Measurements from ENCODE around the gene AGXT2.
"Not testable (repeated sequence)": the region's sequence is repeated elsewhere in the genome, so short reads cannot be mapped to it uniquely, and the experiment has no call there.

Gene AGXT2

DNA sequence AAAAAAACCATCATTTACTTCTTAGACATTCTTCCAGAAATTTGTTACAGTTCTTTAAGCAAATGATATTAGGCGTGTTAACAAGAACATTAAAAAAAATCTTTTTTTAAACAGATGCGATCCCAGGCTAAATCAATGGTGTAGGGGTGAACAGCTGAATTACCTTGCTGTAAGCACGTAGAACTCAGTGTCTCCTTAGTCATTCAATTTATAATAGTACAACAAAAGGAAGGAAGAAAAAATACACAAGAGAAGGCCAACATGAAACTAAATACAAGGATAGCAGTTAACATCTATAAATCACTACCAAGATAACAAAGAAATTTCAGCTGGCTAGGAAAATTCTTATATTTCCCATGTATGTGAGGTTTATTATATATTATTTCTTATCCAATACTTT, 35.4 kb downstream of the AGXT2 start:
- no peak for DNase-seq

DNA sequence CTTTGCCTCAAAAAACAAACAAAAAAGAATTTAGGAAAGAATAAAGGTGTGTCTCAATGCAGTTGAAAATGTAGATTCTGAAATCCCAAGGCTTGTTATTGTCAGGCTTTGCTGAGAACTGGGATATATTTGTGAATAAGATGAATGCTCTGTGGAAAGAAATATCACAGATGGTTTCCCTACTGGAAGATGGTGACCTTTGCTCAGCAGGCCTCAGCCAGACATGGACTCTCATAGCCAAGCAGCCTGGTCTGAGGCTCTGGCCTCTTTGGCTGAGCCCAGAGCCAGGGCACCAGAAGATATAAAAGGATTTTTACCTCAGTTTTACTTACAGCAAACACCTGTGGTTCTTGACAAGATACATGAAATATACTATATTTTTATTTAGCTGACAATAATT, 37.1 kb downstream of the AGXT2 start:
- DNase-seq = no peak

DNA sequence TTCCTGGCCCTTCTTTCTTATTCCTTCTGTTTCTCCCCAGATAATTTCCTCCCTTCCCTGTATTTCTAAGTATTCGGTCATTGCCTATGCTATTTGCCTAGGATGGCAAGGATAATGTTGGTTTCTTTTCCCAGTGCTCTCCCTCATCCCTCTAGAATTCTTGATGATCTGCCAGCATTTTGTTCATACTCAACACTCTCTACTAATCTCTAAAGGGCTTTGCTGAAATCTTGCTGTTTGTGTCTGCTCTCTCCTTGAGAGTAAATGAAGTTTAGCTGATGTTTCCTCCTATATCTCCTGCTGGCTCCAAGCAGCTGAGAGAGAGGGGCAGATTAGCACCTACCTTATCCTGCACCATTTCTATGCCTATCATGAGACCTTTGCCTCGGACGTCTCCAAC, 38.1 kb downstream of the AGXT2 start:
- DNase-seq = no peak

DNA sequence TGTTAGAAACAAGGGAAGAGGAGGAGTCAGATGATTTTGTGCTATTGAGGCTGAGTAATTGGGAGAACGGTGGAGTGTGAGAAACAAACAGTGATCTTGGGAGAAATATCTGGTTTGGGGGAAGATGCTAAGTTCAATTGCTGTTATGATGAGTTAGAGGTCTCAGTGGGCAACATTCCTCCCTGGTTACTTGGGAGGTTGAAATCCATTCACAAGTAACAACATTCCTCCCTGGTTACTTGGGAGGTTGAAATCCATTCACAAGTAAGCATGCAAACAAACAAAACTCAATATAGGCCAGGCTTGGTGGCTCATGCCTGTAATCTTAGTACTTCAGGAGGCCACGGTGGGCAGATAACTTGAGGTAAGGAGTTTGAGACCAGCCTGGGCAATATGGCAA, 38.7 kb downstream of the AGXT2 start:
- no peak for DNase-seq

DNA sequence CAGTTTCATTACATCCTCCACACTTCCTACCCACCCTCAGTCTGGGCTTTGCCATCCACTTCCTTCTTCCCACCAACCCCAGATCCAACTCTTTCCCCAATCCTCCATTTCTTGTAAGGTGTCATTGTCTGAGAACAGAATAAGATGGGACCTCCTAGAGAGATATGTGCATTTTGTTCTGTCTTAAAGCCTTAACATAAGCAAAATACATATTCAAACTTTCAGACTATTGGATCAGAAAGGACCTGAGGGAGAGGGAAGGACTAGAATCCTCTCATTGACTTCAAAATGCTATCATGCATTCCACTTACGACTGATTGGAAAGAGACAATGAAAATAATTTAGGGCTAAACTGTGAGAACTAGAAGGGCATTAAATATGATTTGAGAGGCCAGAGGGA, 43.0 kb downstream of the AGXT2 start:
- no peak for DNase-seq

DNA sequence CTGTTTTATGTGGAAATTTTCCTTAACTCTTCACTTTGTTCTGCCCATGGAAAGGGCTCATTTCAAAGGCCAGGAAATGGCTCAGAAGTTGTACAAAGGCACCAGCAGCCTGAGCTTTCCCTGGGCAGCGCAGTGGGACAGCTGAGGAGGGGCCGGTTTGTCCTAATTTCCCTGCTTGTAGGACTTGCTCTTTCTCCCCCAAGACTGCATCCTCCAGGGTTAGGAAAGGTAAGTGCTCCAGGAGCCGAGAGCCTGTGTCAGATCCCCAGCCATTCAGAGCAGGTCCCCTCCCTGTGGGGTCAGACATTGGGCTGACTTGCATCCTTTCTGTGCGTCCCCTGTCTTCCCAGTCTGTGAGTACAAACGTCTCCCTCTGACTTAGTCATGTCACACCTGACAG, 43.5 kb downstream of the AGXT2 start:
- DNase-seq = no peak

DNA sequence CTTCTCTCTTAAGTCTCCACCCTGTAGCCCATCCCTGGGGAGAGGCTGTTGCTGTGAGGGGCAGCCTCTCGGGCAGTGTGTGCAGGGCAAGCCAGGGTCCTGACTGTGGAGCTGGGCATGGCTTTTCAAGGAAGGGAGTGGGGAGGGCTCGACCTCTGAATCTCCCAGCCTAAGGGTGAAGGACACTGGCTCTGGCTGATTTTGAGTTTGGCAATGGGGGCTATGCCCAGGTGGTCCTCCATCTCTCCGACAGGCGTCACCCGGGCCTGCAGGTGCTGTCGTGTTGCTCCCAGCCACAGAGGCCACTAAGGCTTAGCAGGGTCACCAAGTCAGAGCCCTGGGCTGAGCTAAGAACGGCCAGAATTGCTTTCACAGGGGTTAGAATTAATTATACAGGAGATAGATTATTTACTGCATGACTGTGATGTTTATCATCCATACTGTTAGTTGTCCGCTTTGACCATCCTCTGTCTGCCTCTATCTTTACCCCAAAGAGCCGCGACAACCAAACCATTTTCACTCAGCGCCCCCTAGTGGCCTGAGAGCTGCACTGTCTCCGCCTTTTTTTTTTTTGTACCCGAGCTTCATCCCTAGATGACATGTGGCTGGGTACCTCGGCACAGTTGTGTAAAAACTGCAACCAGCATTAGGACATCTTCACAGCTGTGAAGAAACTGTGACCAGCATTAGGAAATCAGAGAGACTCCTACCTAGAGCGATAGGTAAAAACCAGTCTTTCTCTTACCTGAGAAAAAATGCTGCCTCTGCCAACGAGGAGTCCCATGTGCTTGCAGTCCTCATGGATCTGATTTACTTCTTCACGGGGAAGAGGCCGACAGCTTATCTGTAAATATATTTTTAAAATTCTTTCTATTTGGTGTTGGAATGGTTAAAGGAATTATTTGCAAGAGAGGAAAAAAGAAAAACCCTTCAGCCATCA, 44.5 kb downstream of the AGXT2 start:
- no peak for DNase-seq

DNA sequence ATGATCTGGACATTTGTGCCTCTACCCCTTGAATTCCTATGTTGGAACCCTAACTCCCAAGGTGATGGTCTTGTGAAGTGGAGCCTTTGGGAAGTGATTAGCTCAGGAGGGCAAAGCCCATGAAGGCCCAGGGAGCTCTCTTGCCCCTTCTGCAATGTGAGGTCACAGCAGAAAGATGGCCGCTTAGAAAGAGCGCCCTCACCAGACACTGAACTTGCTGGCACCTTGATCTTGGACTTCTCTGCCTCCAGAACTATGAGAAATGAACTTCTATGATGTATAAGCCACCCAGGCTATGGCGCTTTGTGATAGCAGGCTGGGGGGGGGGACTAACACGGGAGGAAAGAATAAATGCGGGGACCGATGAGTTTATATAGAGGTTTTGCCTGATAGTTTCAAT, 45.3 kb downstream of the AGXT2 start:
- DNase-seq = no peak

DNA sequence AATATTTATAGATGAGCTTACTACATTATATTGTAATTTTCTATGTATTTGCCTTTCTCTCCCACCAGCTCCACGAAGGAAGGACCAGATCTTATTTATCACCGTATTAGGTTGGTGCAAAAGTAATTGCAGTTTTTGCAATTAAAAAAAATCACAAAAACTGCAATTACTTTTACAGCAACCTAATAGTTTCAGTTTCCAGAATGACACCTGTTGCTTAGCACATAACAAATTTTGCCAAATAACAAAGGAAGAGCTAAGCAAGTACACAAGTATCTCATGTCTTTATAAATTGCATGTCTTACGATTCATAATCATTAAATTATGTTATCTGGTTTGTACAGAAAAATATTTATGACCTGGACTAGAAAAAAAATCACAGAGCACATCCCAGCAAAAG, 45.9 kb downstream of the AGXT2 start:
- DNase-seq = no peak

DNA sequence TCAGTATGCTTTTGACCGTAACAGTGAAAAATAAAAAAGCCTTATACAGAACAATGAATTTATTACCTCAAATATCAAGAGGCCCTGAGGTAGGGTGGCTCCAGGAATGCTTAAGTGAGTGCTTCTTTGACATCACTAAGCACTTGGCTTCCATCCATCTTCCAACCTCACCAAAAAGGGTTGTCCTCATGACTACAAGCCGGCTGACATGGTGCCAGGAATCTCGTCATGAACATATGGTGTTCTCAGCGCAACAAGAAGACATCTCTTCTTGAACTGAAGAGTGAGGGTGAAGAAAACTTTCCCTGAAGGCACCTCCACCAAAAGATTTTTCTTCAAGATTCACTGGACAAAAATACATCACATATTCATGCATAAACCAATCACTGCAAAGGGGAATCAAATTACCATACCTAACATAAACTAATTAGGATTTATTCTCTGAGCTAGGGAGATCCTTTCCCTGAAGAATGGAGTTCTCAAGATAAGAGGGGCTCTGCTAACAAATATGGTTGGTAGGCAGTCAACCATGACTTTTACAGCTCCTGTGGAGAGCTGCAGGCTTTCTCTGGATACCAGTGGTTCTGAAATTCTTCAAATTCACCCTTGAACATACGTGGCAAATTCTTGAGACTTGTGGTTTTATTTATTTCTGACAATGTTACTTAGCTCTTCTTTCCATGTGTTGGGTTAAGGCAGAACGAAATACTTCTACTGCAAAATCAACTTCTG, 49.5 kb downstream of the AGXT2 start:
- no peak for DNase-seq

DNA sequence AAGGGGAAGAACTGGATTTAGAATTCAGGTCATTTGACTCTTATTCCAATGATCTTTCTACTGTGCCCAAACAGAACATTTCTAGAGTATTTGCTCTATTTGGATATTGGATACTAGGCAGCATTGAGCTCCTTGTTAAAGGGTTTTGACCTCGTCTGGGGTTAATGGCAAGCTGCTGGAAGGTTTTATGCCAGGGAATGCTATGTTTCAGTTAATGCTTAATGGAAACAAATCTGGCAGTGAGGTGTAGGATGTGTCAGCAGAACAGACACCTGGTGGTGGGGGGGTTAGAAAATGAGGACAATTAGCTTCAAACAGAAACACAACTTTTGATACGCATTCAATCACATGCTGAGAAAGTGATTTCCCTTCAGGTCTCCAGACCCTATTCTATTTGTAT, 51.5 kb downstream of the AGXT2 start:
- no peak for DNase-seq

DNA sequence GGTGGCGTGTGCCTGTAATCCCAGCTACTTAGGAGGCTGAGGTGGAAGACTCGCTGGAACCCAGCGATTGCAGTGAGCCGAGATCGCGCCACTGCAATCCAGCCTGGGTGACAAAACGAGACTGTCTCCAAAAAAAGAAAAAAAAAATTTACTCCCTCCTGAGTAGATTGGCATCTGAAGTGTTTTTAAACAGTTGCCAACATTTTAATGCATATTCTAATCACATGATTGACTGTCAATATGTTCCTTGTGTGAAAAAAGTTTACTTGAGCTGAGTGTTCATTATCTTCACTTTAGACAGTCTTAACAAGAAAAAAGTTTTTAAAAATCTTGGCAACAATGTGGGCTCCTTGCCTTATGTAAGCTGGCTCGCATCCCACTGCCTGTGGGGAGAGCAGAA, 53.8 kb downstream of the AGXT2 start:
- DNase-seq = no peak

DNA sequence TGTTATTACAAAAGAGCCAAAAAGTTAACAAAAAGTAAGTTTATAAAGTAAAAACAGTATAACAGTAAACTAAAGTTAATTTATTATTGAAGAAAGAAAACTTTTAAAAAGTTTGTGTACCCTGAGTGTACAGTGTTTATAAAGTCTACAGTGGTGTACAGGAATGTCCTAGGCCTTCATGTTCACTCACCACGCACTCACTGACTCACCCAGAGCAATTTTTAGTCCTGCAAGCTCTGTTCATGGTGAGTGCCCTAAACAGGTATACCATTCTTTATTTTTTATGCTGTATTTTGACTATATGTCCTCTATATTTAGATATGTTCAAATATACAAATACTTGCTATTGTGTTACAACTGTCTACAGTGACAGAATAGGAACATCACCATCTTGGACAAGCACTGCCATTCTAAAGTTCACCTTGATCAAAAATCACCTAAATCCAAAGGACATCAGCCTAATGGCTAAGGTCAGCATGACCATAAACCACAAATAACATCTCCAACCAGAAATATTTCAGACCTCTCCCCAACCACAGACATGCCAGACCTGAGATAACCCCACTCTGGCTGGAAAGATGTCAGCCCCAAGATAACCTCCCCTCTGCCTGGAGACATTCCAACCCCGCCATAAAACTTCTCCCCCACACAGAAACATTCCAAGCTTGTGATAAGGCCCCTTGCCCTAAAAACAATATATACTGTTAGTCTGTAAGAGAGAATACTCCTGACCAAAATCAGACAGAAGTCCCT, 56.1 kb downstream of the AGXT2 start:
- no peak for DNase-seq

DNA sequence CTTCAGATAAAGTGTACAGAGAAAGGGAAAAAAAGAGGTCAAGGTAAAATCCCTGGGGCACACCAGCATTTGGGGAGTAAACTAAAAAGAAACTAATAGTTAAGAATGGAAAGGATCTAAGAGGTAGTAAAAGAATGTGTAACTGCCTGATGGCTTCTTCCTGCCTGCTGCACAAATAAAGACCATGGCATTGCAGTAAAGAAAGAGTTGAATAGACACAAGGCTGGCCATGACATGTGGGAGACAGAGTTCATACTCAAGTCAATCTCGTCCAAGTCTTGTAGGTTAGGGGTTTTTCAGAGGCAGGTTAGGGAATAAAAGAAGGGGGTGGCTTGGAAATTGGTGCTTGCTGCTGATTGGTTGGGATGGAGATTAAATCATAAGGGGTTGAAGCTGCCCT, 60.8 kb downstream of the AGXT2 start:
- no peak for DNase-seq

DNA sequence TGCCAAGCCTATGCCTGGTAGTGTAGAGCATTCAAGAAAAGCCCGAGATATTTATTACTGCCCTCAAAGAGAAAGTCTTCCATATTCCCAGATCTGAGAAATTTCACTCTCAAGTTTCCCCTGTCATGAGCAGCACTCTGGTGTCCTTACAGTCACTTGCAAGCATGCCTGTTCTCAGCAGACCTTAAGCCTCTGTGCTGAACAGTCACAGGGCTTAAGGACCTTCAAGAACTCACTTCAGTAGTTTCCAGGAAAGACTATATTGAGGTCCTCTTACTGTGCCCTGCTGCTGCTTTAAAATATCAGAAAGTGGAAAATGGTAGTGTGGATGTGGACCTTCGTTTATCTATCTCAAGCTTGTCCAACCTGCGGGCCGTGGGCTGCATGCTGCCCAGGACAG, 64.9 kb downstream of the AGXT2 start:
- no peak for DNase-seq

DNA sequence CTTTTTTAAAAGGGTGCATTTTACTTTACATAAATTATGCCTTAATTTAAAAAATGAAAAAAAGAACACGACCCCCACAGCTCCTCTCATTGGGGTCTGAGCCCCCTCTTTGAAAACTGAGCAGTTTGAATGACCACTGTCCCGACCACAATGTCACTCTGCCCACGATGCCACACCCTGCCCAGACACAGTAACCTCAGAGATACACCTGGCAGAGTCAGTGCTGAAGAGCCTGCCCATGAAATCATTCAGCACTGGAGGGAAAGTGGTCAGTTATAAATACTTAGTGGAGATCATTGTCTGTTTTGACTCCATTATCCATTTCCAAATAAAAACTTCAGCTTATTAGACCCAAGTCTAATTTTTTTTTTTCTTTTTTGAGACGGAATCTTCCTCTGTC, 69.1 kb downstream of the AGXT2 start:
- DNase-seq = no peak

DNA sequence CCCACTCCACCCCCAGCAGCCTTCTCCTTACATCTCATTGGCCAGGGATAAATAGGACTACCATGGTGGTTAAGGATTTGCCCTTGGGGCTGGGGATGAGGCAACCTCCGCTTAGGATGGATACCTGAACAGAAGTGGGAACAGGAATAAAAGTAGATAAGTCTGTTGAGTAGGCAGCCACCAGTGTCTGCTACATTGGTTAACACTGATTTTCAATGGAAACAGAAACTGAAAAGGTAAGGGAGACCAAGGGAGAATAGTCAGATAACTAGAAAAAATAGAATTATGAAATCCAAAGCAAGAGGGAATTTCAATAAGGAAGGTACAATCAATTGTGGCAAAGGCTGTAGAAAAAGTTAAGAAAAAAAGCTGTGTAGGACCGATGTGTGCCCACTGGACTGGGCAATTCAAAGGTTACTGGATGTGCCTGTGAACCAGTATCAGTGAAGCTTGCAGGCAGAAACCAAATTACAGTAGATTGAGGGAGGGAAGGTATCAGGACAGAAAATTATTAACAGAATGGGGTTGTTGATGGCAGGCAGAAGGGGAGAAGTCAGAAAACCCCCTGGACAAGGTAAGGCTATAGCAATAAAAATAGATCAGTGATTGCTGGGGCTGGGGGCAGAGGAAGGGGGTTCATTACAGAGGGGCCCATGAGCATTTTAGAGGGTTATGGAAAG, 69.7 kb downstream of the AGXT2 start:
- DNase-seq = no peak

DNA sequence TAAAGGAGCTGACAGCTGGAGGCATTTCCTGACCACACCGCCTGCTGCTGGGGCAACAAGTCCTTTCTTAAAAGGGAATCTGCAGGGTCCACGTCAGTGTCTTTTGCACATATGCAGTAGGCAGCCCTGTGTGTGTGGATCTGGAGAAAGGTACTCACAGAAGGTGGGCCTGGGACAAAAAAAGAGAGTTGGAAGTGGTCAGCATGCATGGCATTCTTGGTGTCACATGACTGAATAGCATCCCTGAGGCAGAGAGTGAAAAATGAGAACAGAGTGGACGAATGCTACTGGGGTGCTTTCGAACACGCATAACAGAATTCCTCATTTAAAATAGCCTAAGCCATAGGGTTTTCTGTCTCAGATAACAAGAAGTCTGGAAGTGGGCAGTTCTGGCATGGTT, 71.4 kb downstream of the AGXT2 start:
- no peak for DNase-seq

DNA sequence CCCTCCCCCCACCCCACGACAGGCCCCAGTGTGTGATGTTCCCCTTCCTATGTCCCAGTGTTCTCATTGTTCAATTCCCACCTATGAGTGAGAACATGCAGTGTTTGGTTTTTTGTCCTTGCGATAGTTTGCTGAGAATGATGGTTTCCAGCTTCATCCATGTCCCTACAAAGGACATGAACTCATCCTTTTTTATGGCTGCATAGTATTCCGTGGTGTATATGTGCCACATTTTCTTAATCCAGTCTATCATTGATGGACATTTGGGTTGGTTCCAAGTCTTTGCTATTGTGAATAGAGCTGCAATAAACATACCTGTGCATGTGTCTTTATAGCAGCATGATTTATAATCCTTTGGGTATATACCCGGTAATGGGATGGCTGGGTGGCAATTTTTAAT, 76.1 kb downstream of the AGXT2 start:
- not testable (repeated sequence) for DNase-seq

DNA sequence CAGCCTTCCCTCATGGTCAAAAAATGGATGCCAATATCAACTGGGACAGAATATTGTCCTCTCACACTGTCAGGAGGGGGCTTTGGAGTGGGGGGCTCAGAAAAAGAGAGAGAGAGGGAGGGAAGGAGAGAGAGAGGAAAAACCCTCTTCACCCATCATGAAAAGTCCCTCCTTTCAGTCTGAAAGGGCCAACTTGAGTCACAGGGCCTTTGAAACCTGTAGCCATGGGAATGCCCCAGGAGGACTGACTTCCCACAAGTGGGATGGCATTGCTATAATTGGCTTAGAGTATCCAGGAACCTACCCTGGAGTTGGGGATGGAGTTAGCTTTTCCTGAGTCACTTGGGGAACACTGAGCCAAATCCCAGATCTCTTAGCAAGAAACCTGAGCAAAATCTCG, 77.2 kb downstream of the AGXT2 start:
- DNase-seq = no peak

DNA sequence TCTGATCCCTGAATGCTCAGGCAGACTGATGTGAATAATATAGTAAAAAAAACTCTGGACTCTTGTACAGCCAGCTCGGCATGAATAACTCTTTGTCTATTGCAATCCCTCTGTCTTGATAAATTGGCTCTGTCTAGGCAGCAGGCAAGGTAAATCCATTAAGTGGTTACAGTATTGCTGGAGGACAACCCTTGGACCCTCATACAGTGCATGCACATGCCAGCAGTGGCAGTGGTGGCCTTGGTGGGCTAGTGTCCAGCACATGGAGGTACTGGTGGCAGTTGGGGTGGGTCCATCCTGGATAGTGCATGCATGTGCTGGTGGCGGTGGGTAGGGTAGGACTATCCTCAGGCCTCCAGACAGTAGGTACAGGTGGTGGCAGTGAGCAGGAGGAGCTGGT, 79.5 kb downstream of the AGXT2 start:
- no peak for DNase-seq

DNA sequence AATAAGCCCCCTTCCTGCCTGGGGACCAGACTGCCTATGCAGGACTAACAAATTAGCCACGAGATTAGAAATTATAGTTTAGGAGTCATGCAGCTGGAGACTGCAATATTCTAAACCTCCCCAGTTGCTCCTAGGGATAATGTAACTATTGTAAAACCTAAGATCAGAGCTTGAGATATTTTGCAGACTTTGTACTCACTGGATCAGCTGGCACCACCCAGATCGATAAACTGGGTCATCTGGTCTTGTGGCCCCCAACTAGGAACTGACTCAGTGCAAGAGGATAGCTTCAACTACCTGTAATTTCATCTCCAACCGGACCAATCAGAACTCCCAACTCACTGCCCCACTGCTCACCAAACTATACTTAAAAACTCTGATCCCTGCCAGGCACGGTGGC, 80.2 kb downstream of the AGXT2 start:
- DNase-seq = no peak

DNA sequence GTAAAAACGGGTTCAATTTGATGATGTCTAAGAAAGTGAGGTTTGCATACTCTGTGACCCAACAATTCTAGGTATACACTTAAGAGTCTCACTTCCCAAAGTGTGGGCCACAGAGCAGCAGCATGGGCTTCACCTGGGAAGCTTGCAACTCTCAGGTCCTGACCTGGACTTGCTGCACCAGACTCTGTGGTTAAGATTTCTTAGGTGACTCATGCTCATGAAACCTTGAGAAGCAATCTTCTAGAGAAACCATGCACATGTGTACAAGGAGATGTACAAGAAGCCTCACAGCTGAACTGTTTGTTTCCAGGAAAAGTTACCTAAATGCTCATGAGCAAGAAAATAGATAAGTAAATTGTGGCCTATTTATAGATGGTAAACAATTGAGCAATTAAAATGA, 88.4 kb downstream of the AGXT2 start:
- no peak for DNase-seq

Data from GF-D8 (cell line).